ENCODE data around the gene DNAAF1.

DNAAF1 gene

GRCh38 chr16:84194018-84194417 is 48.9 kb downstream of the DNAAF1 start:
- TF ChIP-seq CTCF (IDR thresholded peaks at IDR 0.05; ENCODE audit: low read depth, low read length, missing control alignments), result no peak
- DNase-seq, result no peak
- in situ Hi-C loops (cut with HindIII; ENCODE audit: low pct_ligation_motif_present, low sequenced_read_pairs), result no loop called here
- H3K4me3 ChIP-seq (ENCODE audit: low read depth, low read length), result no peak overlapping the region
- H3K36me3 ChIP-seq (replicated peaks), result no peaks in the 10 kb centered on the region
- H3K27ac ChIP-seq, result no peak overlapping the region
- H3K27me3 ChIP-seq (replicated peaks), result no peaks in the 10 kb centered on the region

- in situ Hi-C loops (cut with HindIII; ENCODE audit: low pct_ligation_motif_present, low sequenced_read_pairs), result no loop called here
- no peak for DNase-seq
- no peak overlapping the region for H3K27ac ChIP-seq
- H3K4me3 ChIP-seq (ENCODE audit: low read depth, low read length), result no peak overlapping the region
- no peaks in the 10 kb centered on the region for H3K36me3 ChIP-seq (replicated peaks)
- no peak for TF ChIP-seq CTCF (IDR thresholded peaks at IDR 0.05; ENCODE audit: low read depth, low read length, missing control alignments)
- H3K27me3 ChIP-seq (replicated peaks), result no peaks in the 10 kb centered on the region
These were observed 49.5 kb downstream of the DNAAF1 start for GRCh38 chr16:84194470-84195200.

GRCh38 chr16:84195201-84196093 is 50.3 kb downstream of the DNAAF1 start:
- in situ Hi-C loops (cut with HindIII; ENCODE audit: low pct_ligation_motif_present, low sequenced_read_pairs), result no loop called here
- no peak overlapping the region for H3K27ac ChIP-seq
- H3K27me3 ChIP-seq (replicated peaks), result no peaks in the 10 kb centered on the region
- DNase-seq, result no peak
- H3K4me3 ChIP-seq (ENCODE audit: low read depth, low read length), result no peak overlapping the region
- no peak for TF ChIP-seq CTCF (IDR thresholded peaks at IDR 0.05; ENCODE audit: low read depth, low read length, missing control alignments)
- H3K36me3 ChIP-seq (replicated peaks), result no peaks in the 10 kb centered on the region

GRCh38 chr16:84196101-84196500 is 51.0 kb downstream of the DNAAF1 start:
- no peak for TF ChIP-seq CTCF (IDR thresholded peaks at IDR 0.05; ENCODE audit: low read depth, low read length, missing control alignments)
- no peak for DNase-seq
- no peak overlapping the region for H3K27ac ChIP-seq
- no peaks in the 10 kb centered on the region for H3K36me3 ChIP-seq (replicated peaks)
- in situ Hi-C loops (cut with HindIII; ENCODE audit: low pct_ligation_motif_present, low sequenced_read_pairs), result no loop called here
- no peak overlapping the region for H3K4me3 ChIP-seq (ENCODE audit: low read depth, low read length)
- no peaks in the 10 kb centered on the region for H3K27me3 ChIP-seq (replicated peaks)

- in situ Hi-C loops (cut with HindIII; ENCODE audit: low pct_ligation_motif_present, low sequenced_read_pairs), result no loop called here
These were observed 51.8 kb downstream of the DNAAF1 start for GRCh38 chr16:84196727-84197394.

More at GRCh38 chr16:84196727-84197394, 51.8 kb downstream of the DNAAF1 start:
- no peak for DNase-seq
- no peak overlapping the region for H3K27ac ChIP-seq
- H3K36me3 ChIP-seq (replicated peaks), result no peaks in the 10 kb centered on the region
- no peak for TF ChIP-seq CTCF (IDR thresholded peaks at IDR 0.05; ENCODE audit: low read depth, low read length, missing control alignments)
- no peaks in the 10 kb centered on the region for H3K27me3 ChIP-seq (replicated peaks)
- H3K4me3 ChIP-seq (ENCODE audit: low read depth, low read length), result no peak overlapping the region

Data from brain microvascular endothelial cell (primary cell).